Measurements from ENCODE around the gene LSAMP.

DNA sequence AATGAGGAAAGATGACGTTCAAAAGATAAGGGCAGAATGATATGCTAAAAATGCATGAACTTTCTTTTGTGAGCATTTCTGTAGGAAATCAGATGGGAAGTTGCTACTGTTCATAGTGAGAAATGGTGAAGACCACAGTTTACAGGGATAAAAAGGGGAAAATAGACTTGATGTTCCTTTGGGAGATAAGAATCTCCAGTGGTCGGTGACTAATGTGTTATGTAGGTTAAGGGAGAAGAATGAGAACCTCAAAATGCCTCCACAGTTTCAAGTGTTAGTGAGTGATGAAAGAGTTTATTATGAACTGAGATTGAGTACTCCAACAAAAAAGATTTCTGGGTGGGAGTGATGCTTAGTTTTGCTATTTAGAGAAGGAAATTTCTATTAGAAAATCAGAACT, 247.2 kb downstream of the LSAMP start:
- TF ChIP-seq, protein P1, sequence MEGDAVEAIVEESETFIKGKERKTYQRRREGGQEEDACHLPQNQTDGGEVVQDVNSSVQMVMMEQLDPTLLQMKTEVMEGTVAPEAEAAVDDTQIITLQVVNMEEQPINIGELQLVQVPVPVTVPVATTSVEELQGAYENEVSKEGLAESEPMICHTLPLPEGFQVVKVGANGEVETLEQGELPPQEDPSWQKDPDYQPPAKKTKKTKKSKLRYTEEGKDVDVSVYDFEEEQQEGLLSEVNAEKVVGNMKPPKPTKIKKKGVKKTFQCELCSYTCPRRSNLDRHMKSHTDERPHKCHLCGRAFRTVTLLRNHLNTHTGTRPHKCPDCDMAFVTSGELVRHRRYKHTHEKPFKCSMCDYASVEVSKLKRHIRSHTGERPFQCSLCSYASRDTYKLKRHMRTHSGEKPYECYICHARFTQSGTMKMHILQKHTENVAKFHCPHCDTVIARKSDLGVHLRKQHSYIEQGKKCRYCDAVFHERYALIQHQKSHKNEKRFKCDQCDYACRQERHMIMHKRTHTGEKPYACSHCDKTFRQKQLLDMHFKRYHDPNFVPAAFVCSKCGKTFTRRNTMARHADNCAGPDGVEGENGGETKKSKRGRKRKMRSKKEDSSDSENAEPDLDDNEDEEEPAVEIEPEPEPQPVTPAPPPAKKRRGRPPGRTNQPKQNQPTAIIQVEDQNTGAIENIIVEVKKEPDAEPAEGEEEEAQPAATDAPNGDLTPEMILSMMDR (IDR thresholded peaks at IDR 0.05): no peak
- TF ChIP-seq POLR2A (IDR thresholded peaks at IDR 0.05): no peak
